Measurements from ENCODE around the gene LNX1. TPM values are rescaled to one million over a fixed set of nuclear protein-coding genes. Genes with fewer than 3 reads are reported as not detected.
A peak's percentile ranks its signal among the peaks of the same experiment; 100 is the strongest.

The LNX1 gene
- total RNA-seq, 1 donor from 2014 or later = 1.6 TPM

- no peak for TF ChIP-seq CTCF (IDR thresholded peaks at IDR 0.05; ENCODE audit: insufficient read depth, low read length, severe bottlenecking)
- DNase-seq (ENCODE audit: low read depth) = peak; percentile 87
- FAIRE-seq = no peak
Measured at GRCh38 chr4:53541577-53542206, 49.6 kb downstream of the LNX1 start.

GRCh38 chr4:53538756-53539155, 52.5 kb downstream of the LNX1 start:
- H3K27me3 ChIP-seq (ENCODE audit: control insufficient read depth, insufficient read depth, low read length) = no peaks in the 10 kb centered on the region
- FAIRE-seq (peak; percentile 68), DNase-seq (ENCODE audit: low read depth) (no peak)
- no peak overlapping the region for H3K4me3 ChIP-seq (ENCODE audit: low read depth, low read length)
- TF ChIP-seq CTCF (IDR thresholded peaks at IDR 0.05; ENCODE audit: insufficient read depth, low read length, severe bottlenecking) = no peak
- H3K36me3 ChIP-seq (ENCODE audit: control insufficient read depth, insufficient read depth, low read length) = no peaks in the 10 kb centered on the region

More at GRCh38 chr4:53541577-53542206, 49.6 kb downstream of the LNX1 start:
- H3K4me3 ChIP-seq (ENCODE audit: low read depth, low read length) = no peak overlapping the region
- no peaks in the 10 kb centered on the region for H3K27me3 ChIP-seq (ENCODE audit: control insufficient read depth, insufficient read depth, low read length)
- no peaks in the 10 kb centered on the region for H3K36me3 ChIP-seq (ENCODE audit: control insufficient read depth, insufficient read depth, low read length)

GRCh38 chr4:53537606-53538005, 53.7 kb downstream of the LNX1 start:
- peak; percentile 33 for DNase-seq (ENCODE audit: low read depth)
- no peak for TF ChIP-seq CTCF (IDR thresholded peaks at IDR 0.05; ENCODE audit: insufficient read depth, low read length, severe bottlenecking)
- Histone ChIP-seq H3K4me3 (ENCODE audit: low read depth, low read length) (no peak overlapping the region), H3K27me3 (ENCODE audit: control insufficient read depth, insufficient read depth, low read length) (no peaks in the 10 kb centered on the region), H3K36me3 (ENCODE audit: control insufficient read depth, insufficient read depth, low read length) (no peaks in the 10 kb centered on the region)
- peak; percentile 40 for FAIRE-seq

GRCh38 chr4:53536328-53536727, 55.0 kb downstream of the LNX1 start:
- DNase-seq (ENCODE audit: low read depth) (no peak), FAIRE-seq (no peak)
- H3K27me3 ChIP-seq (ENCODE audit: control insufficient read depth, insufficient read depth, low read length) = no peaks in the 10 kb centered on the region
- no peak overlapping the region for H3K4me3 ChIP-seq (ENCODE audit: low read depth, low read length)
- TF ChIP-seq CTCF (IDR thresholded peaks at IDR 0.05; ENCODE audit: insufficient read depth, low read length, severe bottlenecking) = no peak
- no peaks in the 10 kb centered on the region for H3K36me3 ChIP-seq (ENCODE audit: control insufficient read depth, insufficient read depth, low read length)

GRCh38 chr4:53535567-53535966, 55.7 kb downstream of the LNX1 start:
- DNase-seq (ENCODE audit: low read depth) = no peak
- no peaks in the 10 kb centered on the region for H3K36me3 ChIP-seq (ENCODE audit: control insufficient read depth, insufficient read depth, low read length)
- H3K4me3 ChIP-seq (ENCODE audit: low read depth, low read length) = no peak overlapping the region
- no peak for FAIRE-seq
- no peaks in the 10 kb centered on the region for H3K27me3 ChIP-seq (ENCODE audit: control insufficient read depth, insufficient read depth, low read length)
- no peak for TF ChIP-seq CTCF (IDR thresholded peaks at IDR 0.05; ENCODE audit: insufficient read depth, low read length, severe bottlenecking)

GRCh38 chr4:53534684-53535083, 56.6 kb downstream of the LNX1 start:
- DNase-seq (ENCODE audit: low read depth) (no peak), FAIRE-seq (no peak)
- Histone ChIP-seq H3K4me3 (ENCODE audit: low read depth, low read length) (no peak overlapping the region), H3K27me3 (ENCODE audit: control insufficient read depth, insufficient read depth, low read length) (no peaks in the 10 kb centered on the region), H3K36me3 (ENCODE audit: control insufficient read depth, insufficient read depth, low read length) (no peaks in the 10 kb centered on the region)
- no peak for TF ChIP-seq CTCF (IDR thresholded peaks at IDR 0.05; ENCODE audit: insufficient read depth, low read length, severe bottlenecking)
